HepG2 (cell line): ENCODE measurements around the gene NMBR. TPM values are rescaled to one million over a fixed set of nuclear protein-coding genes. Genes with fewer than 3 reads are reported as not detected.

Experiments
- ATAC-seq: fragments of 200-7000 bp; cut with Tn5 transposase; 3 replicates; pipeline ENCODE4 v1.9.1; 2020; ENCODE audit warnings: mild to moderate bottlenecking, moderate library complexity
- BruUV-seq: library from RNA; stranded (reverse); fragments of 400-500 nt; replicated peaks from 2 replicates; lab custom pipeline; 2021; lab: Mats Ljungman, UMichigan
- CTCF ChIA-PET: fragments of 300-600 bp; formaldehyde crosslinking; extraction: SDS; loops from one replicate; lab custom pipeline; 2021; ENCODE audit warnings: low total read pairs, inconsistent platforms, low intra/inter-chr PET ratio; lab: Yijun Ruan, JAX
- POLR2A ChIA-PET: fragments of 350-600 bp; sonication (Branson Sonifier 250); formaldehyde crosslinking; loops from one replicate; lab custom pipeline; 2020; ENCODE audit warnings: antibody characterized with exemption, inconsistent platforms; lab: Yijun Ruan, JAX
- DNase-seq: peaks from one replicate; pipeline ENCODE4 v3.0.0-alpha.2; 2015; ENCODE audit warnings: low spot score
- FAIRE-seq: peaks from 3 replicates; lab custom pipeline; 2011; peaks lifted over from hg19 to GRCh38; lab: Jason Lieb, UNC
- H2AFZ ChIP-seq: one replicate; pipeline ENCODE4 v1.6.1; 2011; ENCODE audit warnings: low read length, inconsistent platforms
- H3K27ac ChIP-seq: fragments of 300-600 bp; 3 replicates; pipeline ENCODE4 v1.8.0; 2011; ENCODE audit warnings: mixed run types, mild to moderate bottlenecking, mixed read lengths, low read length, inconsistent platforms; ENCODE audit not compliant: insufficient read depth; ENCODE audit errors: extremely low read length
- H3K27me3 ChIP-seq, 2 experiments: fragments of 200-600 bp in 1 of 2; 2 replicates in 1 of 2; 3 replicates in 1 of 2; pipeline versions ENCODE4 v1.6.0 to v1.8.0; 2011; ENCODE audit warnings: low read length in 2 of 2, mild to moderate bottlenecking in 2 of 2, moderate library complexity in 2 of 2, inconsistent platforms in 1 of 2; ENCODE audit not compliant: insufficient read depth in 2 of 2, control insufficient read depth in 1 of 2
- H3K36me3 ChIP-seq, 2 experiments: fragments of 200-600 bp in 1 of 2; replicated peaks in 1 of 2; 2 replicates in 1 of 2; 3 replicates in 1 of 2; pipeline versions ENCODE4 v1.5.1 to v1.8.0; 2011; ENCODE audit warnings: low read length in 2 of 2, inconsistent platforms in 1 of 2; ENCODE audit not compliant: insufficient read depth in 2 of 2, control insufficient read depth in 1 of 2
- H3K4me1 ChIP-seq: 2 replicates; pipeline ENCODE4 v1.5.1; 2012; ENCODE audit warnings: low read length, inconsistent platforms; ENCODE audit not compliant: insufficient read depth
- H3K4me2 ChIP-seq: 2 replicates; pipeline ENCODE4 v1.6.0; 2011; ENCODE audit warnings: low read depth, low read length, inconsistent platforms
- H3K4me3 ChIP-seq, 3 experiments: fragments of 200-600 bp in 1 of 3; sonication (generic), shearing (Covaris generic) in 1 of 3; replicated peaks in 1 of 3; 2 replicates each; pipeline ENCODE4 v1.5.1; 2011 to 2016; ENCODE audit warnings: low read length in 3 of 3, inconsistent platforms in 2 of 3, low read depth in 2 of 3, mild to moderate bottlenecking in 2 of 3, control low read depth in 1 of 3, mixed read lengths in 1 of 3; ENCODE audit not compliant: insufficient read depth in 1 of 3
- H3K79me2 ChIP-seq: one replicate; pipeline ENCODE4 v1.6.1; 2011; ENCODE audit warnings: low read length, inconsistent platforms; ENCODE audit not compliant: insufficient read depth
- H3K9ac ChIP-seq: 2 replicates; pipeline ENCODE4 v1.6.0; 2011; ENCODE audit warnings: mild to moderate bottlenecking, low read depth, low read length, inconsistent platforms; ENCODE audit not compliant: insufficient read depth
- H3K9me3 ChIP-seq: 2 replicates; pipeline ENCODE4 v1.5.1; 2012; ENCODE audit warnings: mild to moderate bottlenecking, low read length
- H4K20me1 ChIP-seq: 2 replicates; pipeline ENCODE4 v1.6.0; 2011; ENCODE audit warnings: inconsistent platforms, mild to moderate bottlenecking, low read length, moderate library complexity; ENCODE audit not compliant: insufficient read depth
- HOXD1 ChIP-seq: sonication (generic); formaldehyde crosslinking; IDR thresholded peaks from 2 replicates; pipeline ENCODE4 v1.5.0; 2020; ENCODE audit warnings: missing genetic modification reagents
- KDM5B ChIP-seq: sonication (generic); formaldehyde crosslinking; IDR thresholded peaks from 2 replicates; pipeline ENCODE4 v1.4.0; 2020; ENCODE audit warnings: missing genetic modification reagents, mild to moderate bottlenecking, borderline replicate concordance
- PTBP1 ChIP-seq: fragments of 200-400 bp; formaldehyde crosslinking; IDR thresholded peaks from 2 replicates; pipeline ENCODE4 v1.6.1; 2018; ENCODE audit warnings: low read length, low read depth; ENCODE audit not compliant: poor library complexity, severe bottlenecking
- ZNF75D ChIP-seq: sonication (generic); formaldehyde crosslinking; IDR thresholded peaks from 2 replicates; pipeline ENCODE4 v1.8.1; 2023; ENCODE audit warnings: missing genetic modification reagents, mild to moderate bottlenecking, borderline replicate concordance
- WGBS: methylation state at CpG from one replicate; pipeline ENCODE4 v1.1.6; 2017; ENCODE audit warnings: low lambda C conversion rate; 5-methylcytosine and 5-hydroxymethylcytosine counted together
- in situ Hi-C: cut with HindIII; loops from 2 replicates; pipeline ENCODE4 v1.10.0; 2017; ENCODE audit warnings: low pct_unique_long_range_greater_than_20kb; ENCODE audit not compliant: extremely low pct_ligation_motif_present
- intact Hi-C: fragments of 100-400 bp; cut with micrococcal nuclease; formaldehyde crosslinking; loops from one replicate; pipeline ENCODE4 v1.10.0; 2022; ENCODE audit not compliant: unreplicated experiment
- polyA plus RNA-seq, 8 experiments: library from polyadenylated mRNA; depleted of rRNA in 3 of 8; stranded (reverse) in 7 of 8; unstranded in 1 of 8; fragments of >200 nt; fragmentation: Illumina TruSeq in 4 of 8; extraction: Trizol in 4 of 8; gene quantifications; 2 replicates each; pipeline versions ENCODE4 v1.2.1 to v1.2.3, GENCODE V29; 2011 to 2016; ENCODE audit warnings: low read depth in 4 of 8, missing spikeins in 1 of 8, mixed read lengths in 1 of 8; ENCODE audit not compliant: insufficient read depth in 1 of 8
- total RNA-seq, 5 experiments: library from RNA; depleted of rRNA; stranded (reverse); fragments of >200 nt; fragmentation: Illumina TruSeq; extraction: Trizol; gene quantifications; 2 replicates each; pipeline ENCODE4 v1.2.3, GENCODE V29; 2016; ENCODE audit warnings: low read depth in 1 of 5
- TF ChIP-seq, protein P1 (sequence below): sonication (generic); formaldehyde crosslinking; IDR thresholded peaks from 2 replicates; pipeline ENCODE4 v1.4.0; 2020; ENCODE audit warnings: missing genetic modification reagents, low read depth, mild to moderate bottlenecking, borderline replicate concordance
- TF ChIP-seq, protein P2 (sequence below): sonication (generic); formaldehyde crosslinking; IDR thresholded peaks from 2 replicates; pipeline ENCODE4 v1.5.0; 2020; ENCODE audit warnings: mild to moderate bottlenecking, missing genetic modification reagents, moderate library complexity
- TF ChIP-seq, protein P3 (sequence below): IDR thresholded peaks from 2 replicates; pipeline ENCODE4 v1.6.1; 2016; ENCODE audit warnings: missing genetic modification reagents, missing compliant biosample characterization
- TF ChIP-seq, protein P4 (sequence below): IDR thresholded peaks from 2 replicates; pipeline ENCODE4 v1.6.1; 2012; ENCODE audit warnings: inconsistent platforms
- TF ChIP-seq, protein P5 (sequence below): sonication (generic); formaldehyde crosslinking; IDR thresholded peaks from 2 replicates; pipeline ENCODE4 v1.9.0; 2021; ENCODE audit warnings: mild to moderate bottlenecking, missing genetic modification reagents

Gene NMBR
- total and polyA plus RNA-seq, 2 of the 13 experiments (the other 11 are each of a cell fraction or from before 2014, with no cell fraction given), result not detected

DNA sequence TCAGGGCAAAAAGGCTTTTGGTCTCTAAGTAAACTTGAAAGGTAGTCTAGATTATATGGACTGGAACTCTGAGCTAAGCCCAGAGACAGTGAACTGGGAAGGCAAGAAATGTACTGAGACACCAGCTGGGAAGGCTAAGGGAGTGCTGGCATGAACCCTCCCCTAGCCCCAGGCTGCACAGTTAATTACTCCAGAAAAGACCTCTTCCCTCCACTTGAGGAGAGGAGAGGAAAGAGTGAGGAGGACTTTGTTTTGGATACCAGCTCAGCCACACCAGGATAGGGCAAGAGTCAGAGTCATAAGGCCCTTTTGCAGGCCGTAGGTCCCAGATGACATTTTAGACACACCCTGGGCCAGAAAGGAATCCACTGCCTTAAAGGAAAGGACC lies 98.3 kb downstream of the NMBR start:
- Histone ChIP-seq H3K9ac (no peak overlapping the region), H4K20me1 (no peaks in the 10 kb centered on the region), H3K27ac (no peak overlapping the region), H3K4me2 (no peak overlapping the region), H3K36me3 (no peaks in the 10 kb centered on the region), H3K27me3 (no peaks in the 10 kb centered on the region; a peak in 1 of 5 replicates), H3K79me2 (no peaks in the 10 kb centered on the region), H3K4me1 (no peaks in the 10 kb centered on the region), H3K9me3 (no peaks in the 10 kb centered on the region), H2AFZ (no peak overlapping the region), H3K4me3 (no peak overlapping the region)
- intact Hi-C loops, result no loop called here
- no peak for FAIRE-seq
- in situ Hi-C loops, result no loop called here
- WGBS, result 0% methylated on average over 1 of the region's 1 CpG
- TF ChIP-seq, protein P1, sequence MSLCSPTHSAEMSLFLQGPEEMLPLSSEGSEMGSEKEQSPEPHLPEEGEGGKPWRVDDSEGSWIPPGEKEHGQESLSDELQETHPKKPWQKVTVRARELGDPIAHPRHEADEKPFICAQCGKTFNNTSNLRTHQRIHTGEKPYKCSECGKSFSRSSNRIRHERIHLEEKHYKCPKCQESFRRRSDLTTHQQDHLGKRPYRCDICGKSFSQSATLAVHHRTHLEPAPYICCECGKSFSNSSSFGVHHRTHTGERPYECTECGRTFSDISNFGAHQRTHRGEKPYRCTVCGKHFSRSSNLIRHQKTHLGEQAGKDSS, result no peak
- TF ChIP-seq KDM5B (CRISPR knock-in tag) (no peak), PTBP1 (no peak), HOXD1 (no peak), ZNF75D (CRISPR knock-in tag) (no peak)
- TF ChIP-seq, protein P2, sequence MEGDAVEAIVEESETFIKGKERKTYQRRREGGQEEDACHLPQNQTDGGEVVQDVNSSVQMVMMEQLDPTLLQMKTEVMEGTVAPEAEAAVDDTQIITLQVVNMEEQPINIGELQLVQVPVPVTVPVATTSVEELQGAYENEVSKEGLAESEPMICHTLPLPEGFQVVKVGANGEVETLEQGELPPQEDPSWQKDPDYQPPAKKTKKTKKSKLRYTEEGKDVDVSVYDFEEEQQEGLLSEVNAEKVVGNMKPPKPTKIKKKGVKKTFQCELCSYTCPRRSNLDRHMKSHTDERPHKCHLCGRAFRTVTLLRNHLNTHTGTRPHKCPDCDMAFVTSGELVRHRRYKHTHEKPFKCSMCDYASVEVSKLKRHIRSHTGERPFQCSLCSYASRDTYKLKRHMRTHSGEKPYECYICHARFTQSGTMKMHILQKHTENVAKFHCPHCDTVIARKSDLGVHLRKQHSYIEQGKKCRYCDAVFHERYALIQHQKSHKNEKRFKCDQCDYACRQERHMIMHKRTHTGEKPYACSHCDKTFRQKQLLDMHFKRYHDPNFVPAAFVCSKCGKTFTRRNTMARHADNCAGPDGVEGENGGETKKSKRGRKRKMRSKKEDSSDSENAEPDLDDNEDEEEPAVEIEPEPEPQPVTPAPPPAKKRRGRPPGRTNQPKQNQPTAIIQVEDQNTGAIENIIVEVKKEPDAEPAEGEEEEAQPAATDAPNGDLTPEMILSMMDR (CRISPR knock-in tag), result no peak
- TF ChIP-seq, protein P3, sequence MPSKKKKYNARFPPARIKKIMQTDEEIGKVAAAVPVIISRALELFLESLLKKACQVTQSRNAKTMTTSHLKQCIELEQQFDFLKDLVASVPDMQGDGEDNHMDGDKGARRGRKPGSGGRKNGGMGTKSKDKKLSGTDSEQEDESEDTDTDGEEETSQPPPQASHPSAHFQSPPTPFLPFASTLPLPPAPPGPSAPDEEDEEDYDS (CRISPR knock-in tag), result no peak
- TF ChIP-seq, protein P4, sequence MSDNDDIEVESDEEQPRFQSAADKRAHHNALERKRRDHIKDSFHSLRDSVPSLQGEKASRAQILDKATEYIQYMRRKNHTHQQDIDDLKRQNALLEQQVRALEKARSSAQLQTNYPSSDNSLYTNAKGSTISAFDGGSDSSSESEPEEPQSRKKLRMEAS, result no peak
- TF ChIP-seq, protein P5, sequence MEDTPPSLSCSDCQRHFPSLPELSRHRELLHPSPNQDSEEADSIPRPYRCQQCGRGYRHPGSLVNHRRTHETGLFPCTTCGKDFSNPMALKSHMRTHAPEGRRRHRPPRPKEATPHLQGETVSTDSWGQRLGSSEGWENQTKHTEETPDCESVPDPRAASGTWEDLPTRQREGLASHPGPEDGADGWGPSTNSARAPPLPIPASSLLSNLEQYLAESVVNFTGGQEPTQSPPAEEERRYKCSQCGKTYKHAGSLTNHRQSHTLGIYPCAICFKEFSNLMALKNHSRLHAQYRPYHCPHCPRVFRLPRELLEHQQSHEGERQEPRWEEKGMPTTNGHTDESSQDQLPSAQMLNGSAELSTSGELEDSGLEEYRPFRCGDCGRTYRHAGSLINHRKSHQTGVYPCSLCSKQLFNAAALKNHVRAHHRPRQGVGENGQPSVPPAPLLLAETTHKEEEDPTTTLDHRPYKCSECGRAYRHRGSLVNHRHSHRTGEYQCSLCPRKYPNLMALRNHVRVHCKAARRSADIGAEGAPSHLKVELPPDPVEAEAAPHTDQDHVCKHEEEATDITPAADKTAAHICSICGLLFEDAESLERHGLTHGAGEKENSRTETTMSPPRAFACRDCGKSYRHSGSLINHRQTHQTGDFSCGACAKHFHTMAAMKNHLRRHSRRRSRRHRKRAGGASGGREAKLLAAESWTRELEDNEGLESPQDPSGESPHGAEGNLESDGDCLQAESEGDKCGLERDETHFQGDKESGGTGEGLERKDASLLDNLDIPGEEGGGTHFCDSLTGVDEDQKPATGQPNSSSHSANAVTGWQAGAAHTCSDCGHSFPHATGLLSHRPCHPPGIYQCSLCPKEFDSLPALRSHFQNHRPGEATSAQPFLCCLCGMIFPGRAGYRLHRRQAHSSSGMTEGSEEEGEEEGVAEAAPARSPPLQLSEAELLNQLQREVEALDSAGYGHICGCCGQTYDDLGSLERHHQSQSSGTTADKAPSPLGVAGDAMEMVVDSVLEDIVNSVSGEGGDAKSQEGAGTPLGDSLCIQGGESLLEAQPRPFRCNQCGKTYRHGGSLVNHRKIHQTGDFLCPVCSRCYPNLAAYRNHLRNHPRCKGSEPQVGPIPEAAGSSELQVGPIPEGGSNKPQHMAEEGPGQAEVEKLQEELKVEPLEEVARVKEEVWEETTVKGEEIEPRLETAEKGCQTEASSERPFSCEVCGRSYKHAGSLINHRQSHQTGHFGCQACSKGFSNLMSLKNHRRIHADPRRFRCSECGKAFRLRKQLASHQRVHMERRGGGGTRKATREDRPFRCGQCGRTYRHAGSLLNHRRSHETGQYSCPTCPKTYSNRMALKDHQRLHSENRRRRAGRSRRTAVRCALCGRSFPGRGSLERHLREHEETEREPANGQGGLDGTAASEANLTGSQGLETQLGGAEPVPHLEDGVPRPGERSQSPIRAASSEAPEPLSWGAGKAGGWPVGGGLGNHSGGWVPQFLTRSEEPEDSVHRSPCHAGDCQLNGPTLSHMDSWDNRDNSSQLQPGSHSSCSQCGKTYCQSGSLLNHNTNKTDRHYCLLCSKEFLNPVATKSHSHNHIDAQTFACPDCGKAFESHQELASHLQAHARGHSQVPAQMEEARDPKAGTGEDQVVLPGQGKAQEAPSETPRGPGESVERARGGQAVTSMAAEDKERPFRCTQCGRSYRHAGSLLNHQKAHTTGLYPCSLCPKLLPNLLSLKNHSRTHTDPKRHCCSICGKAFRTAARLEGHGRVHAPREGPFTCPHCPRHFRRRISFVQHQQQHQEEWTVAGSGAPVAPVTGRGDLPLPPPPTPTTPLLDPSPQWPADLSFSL (CRISPR knock-in tag), result no peak
- ATAC-seq, result no peak; the same call in 2 of the 3 replicates
- no peak for DNase-seq
- no TSS peak for BruUV-seq
- ChIA-PET CTCF (no interaction called here), POLR2A (no interaction called here)
